Endothelial cell of umbilical vein (primary cell): ENCODE results near the gene ARHGAP18.

Experiments used
- CTCF ChIP-seq, 2 donors: IDR thresholded peaks; 1 replicate in 1 of 2; 2 replicates in 1 of 2; pipeline ENCODE4 v1.5.1; 2011; ENCODE audit warnings: low read length in 2 of 2, mild to moderate bottlenecking in 2 of 2, moderate library complexity in 2 of 2, control low read depth in 1 of 2, inconsistent platforms in 1 of 2, low read depth in 1 of 2; ENCODE audit not compliant: insufficient read depth in 1 of 2; ENCODE audit errors: extremely low read depth in 1 of 2
- EZH2 ChIP-seq: IDR thresholded peaks from 2 replicates; pipeline ENCODE4 v1.6.1; 2012; ENCODE audit warnings: borderline replicate concordance, low read depth, mild to moderate bottlenecking, moderate library complexity, low read length, inconsistent platforms; ENCODE audit not compliant: severe bottlenecking
- POLR2A ChIP-seq: IDR thresholded peaks from 2 replicates; pipeline ENCODE4 v1.6.1; 2012; ENCODE audit warnings: low read depth, mild to moderate bottlenecking, control low read depth, low read length
- POLR2AphosphoS5 ChIP-seq: IDR thresholded peaks from 2 replicates; pipeline ENCODE4 v1.6.1; 2012; ENCODE audit warnings: low read depth, mild to moderate bottlenecking, control low read depth, low read length, moderate library complexity; ENCODE audit not compliant: insufficient read depth

- TF ChIP-seq EZH2 (no peak), CTCF (IDR thresholded peaks at IDR 0.05; ENCODE audit: extremely low read depth in 1 of 2, insufficient read depth in 1 of 2, low read depth in 1 of 2, low read length in 2 of 2) (no peak), POLR2A (no peak), POLR2AphosphoS5 (no peak)
Observed at GRCh38 chr6:129617986-129618385, 92.0 kb downstream of the ARHGAP18 start.
